ENCODE data around the gene FASN. TPM values are rescaled to one million over a fixed set of nuclear protein-coding genes. Genes with fewer than 3 reads are reported as not detected.
A peak's percentile ranks its signal among the peaks of the same experiment; 100 is the strongest.

FASN gene
- total RNA-seq, 1 experiment from 2014 or later: 433 TPM

DNA sequence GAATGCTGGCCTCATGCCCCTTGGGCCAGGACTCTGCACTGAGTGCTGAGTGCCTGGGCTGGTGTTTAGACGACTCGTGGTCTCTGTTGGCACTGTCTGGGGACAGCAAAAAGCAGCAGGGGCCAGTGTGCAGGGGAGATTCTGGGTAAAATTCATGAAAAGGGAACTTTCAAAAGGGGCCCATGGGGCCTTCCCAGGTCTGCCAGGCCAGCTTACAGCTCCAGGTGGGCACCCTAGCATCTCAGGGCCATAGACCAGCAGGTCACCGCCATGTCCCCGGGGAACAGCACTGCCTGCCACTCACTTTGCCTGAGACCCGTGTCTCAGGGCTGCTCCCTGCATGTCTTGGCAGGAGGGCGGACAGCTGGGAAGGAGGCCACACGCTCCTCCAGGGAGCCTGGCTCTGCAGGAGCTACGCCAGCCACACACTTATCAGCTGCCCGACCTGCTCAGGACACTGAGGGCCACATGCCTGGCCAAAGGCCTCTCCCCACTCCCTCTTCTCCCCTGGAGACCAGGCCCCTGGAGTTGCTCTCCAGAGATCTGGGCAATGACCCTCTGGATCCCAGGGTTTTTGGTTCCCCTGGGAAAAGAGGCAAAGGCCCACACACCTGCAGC is 8.8 kb upstream of the FASN start:
- Histone ChIP-seq H4K5ac (ENCODE audit: insufficient read length, low read depth, low read length) (no peak overlapping the region), H2BK5ac (ENCODE audit: insufficient read length, low read length) (no peak overlapping the region), H2BK120ac (ENCODE audit: low read depth, low read length, poor library complexity, severe bottlenecking) (no peak overlapping the region), H3K27ac (ENCODE audit: insufficient read length, low read depth, low read length) (no peak overlapping the region), H3K4ac (ENCODE audit: low read depth, low read length) (no peak overlapping the region), H3K79me1 (ENCODE audit: insufficient read depth, low read depth, low read length, poor library complexity, severe bottlenecking) (no peaks in the 10 kb centered on the region), H4K91ac (ENCODE audit: insufficient read length, low read depth, low read length) (no peak overlapping the region), H3K23ac (ENCODE audit: insufficient read length, low read depth, low read length) (no peak overlapping the region), H4K20me1 (ENCODE audit: control insufficient read depth, insufficient read depth, insufficient read length) (no peaks in the 10 kb centered on the region), H3K27me3 (ENCODE audit: insufficient read depth, low read length) (no peaks in the 10 kb centered on the region), H3K56ac (ENCODE audit: insufficient read length, low read depth, low read length) (no peak overlapping the region), H2BK15ac (ENCODE audit: low read depth, low read length) (no peak overlapping the region), H3K9me3 (ENCODE audit: control insufficient read depth, low read depth, low read length) (no peaks in the 10 kb centered on the region), H3K14ac (ENCODE audit: insufficient read depth, low read length) (no peak overlapping the region; the same call in 1 of the 2 replicates), H4K8ac (replicated peaks; ENCODE audit: insufficient read length, low read depth, low read length) (no peak overlapping the region), H2AFZ (ENCODE audit: low read length) (no peak overlapping the region), H3K9ac (ENCODE audit: extremely low read depth, insufficient read length, low read length) (no peak overlapping the region), H2AK5ac (ENCODE audit: insufficient read length, low read length) (no peak overlapping the region), H2BK20ac (ENCODE audit: low read depth, low read length, poor library complexity, severe bottlenecking) (no peak overlapping the region), H3K18ac (ENCODE audit: insufficient read length, low read depth, low read length) (no peak overlapping the region), H3K79me2 (ENCODE audit: insufficient read depth, low read length) (no peaks in the 10 kb centered on the region), H3K23me2 (ENCODE audit: insufficient read length, low read depth, low read length, poor library complexity, severe bottlenecking) (no peaks in the 10 kb centered on the region), H2BK12ac (ENCODE audit: insufficient read length, low read depth, low read length) (no peak overlapping the region), H3K4me1 (ENCODE audit: insufficient read depth, low read length) (no peaks in the 10 kb centered on the region; the same call in 1 of the 2 replicates), H3K4me2 (ENCODE audit: insufficient read depth, insufficient read length, low read length) (no peak overlapping the region), H3T11ph (ENCODE audit: low read length) (no peak overlapping the region)
- DNase-seq: no peak
- Mint-ChIP-seq H3K9me3 (peaks cover 0 to 9% of the 10 kb centered on the region in 2 experiments; a peak in 2 of 5 replicates), H3K4me3 (no peak overlapping the region; a peak in 1 of 5 replicates), H3K4me1 (peaks cover 29 to 60% of the 10 kb centered on the region in 2 experiments), H3K36me3 (ENCODE audit: insufficient read depth in 1 of 3, low read depth in 3 of 3) (peaks cover 0 to 7% (median 0%) of the 10 kb centered on the region in 3 experiments; a peak in 3 of 7 replicates), H3K27me3 (ENCODE audit: low read depth) (peaks cover 46% of the 10 kb centered on the region), H3K27ac (peak overlapping the region in 1 of 3 experiments; percentile 84; a peak in 1 of 7 replicates)
- TF ChIP-seq, protein P1, sequence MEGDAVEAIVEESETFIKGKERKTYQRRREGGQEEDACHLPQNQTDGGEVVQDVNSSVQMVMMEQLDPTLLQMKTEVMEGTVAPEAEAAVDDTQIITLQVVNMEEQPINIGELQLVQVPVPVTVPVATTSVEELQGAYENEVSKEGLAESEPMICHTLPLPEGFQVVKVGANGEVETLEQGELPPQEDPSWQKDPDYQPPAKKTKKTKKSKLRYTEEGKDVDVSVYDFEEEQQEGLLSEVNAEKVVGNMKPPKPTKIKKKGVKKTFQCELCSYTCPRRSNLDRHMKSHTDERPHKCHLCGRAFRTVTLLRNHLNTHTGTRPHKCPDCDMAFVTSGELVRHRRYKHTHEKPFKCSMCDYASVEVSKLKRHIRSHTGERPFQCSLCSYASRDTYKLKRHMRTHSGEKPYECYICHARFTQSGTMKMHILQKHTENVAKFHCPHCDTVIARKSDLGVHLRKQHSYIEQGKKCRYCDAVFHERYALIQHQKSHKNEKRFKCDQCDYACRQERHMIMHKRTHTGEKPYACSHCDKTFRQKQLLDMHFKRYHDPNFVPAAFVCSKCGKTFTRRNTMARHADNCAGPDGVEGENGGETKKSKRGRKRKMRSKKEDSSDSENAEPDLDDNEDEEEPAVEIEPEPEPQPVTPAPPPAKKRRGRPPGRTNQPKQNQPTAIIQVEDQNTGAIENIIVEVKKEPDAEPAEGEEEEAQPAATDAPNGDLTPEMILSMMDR (conservative IDR thresholded peaks at IDR 0.05): no peak
- no CpG with 5 or more reads among the region's 9 CpGs for WGBS (ENCODE audit: extremely low coverage, insufficient read length, low lambda C conversion rate)

All from H9 (cell line).